HepG2 (cell line): ENCODE data around the gene ZNF285. TPM values are rescaled to one million over a fixed set of nuclear protein-coding genes. Genes with fewer than 3 reads are reported as not detected.

Source experiments
- ATAC-seq: fragments of 200-7000 bp; cut with Tn5 transposase; 3 replicates; pipeline ENCODE4 v1.9.1; 2020; ENCODE audit warnings: mild to moderate bottlenecking, moderate library complexity
- BruUV-seq: library from RNA; stranded (reverse); fragments of 400-500 nt; replicated peaks from 2 replicates; lab custom pipeline; 2021; lab: Mats Ljungman, UMichigan
- CTCF ChIA-PET: fragments of 300-600 bp; formaldehyde crosslinking; extraction: SDS; loops from one replicate; lab custom pipeline; 2021; ENCODE audit warnings: low total read pairs, inconsistent platforms, low intra/inter-chr PET ratio; lab: Yijun Ruan, JAX
- POLR2A ChIA-PET: fragments of 350-600 bp; sonication (Branson Sonifier 250); formaldehyde crosslinking; loops from one replicate; lab custom pipeline; 2020; ENCODE audit warnings: antibody characterized with exemption, inconsistent platforms; lab: Yijun Ruan, JAX
- DNase-seq: peaks from one replicate; pipeline ENCODE4 v3.0.0-alpha.2; 2015; ENCODE audit warnings: low spot score
- FAIRE-seq: peaks from 3 replicates; lab custom pipeline; 2011; peaks lifted over from hg19 to GRCh38; lab: Jason Lieb, UNC
- H2AFZ ChIP-seq: one replicate; pipeline ENCODE4 v1.6.1; 2011; ENCODE audit warnings: low read length, inconsistent platforms
- H3K27ac ChIP-seq: fragments of 300-600 bp; 3 replicates; pipeline ENCODE4 v1.8.0; 2011; ENCODE audit warnings: mixed run types, mild to moderate bottlenecking, mixed read lengths, low read length, inconsistent platforms; ENCODE audit not compliant: insufficient read depth; ENCODE audit errors: extremely low read length
- H3K27me3 ChIP-seq, 2 experiments: fragments of 200-600 bp in 1 of 2; 2 replicates in 1 of 2; 3 replicates in 1 of 2; pipeline versions ENCODE4 v1.6.0 to v1.8.0; 2011; ENCODE audit warnings: low read length in 2 of 2, mild to moderate bottlenecking in 2 of 2, moderate library complexity in 2 of 2, inconsistent platforms in 1 of 2; ENCODE audit not compliant: insufficient read depth in 2 of 2, control insufficient read depth in 1 of 2
- H3K36me3 ChIP-seq, 2 experiments: fragments of 200-600 bp in 1 of 2; replicated peaks in 1 of 2; 2 replicates in 1 of 2; 3 replicates in 1 of 2; pipeline versions ENCODE4 v1.5.1 to v1.8.0; 2011; ENCODE audit warnings: low read length in 2 of 2, inconsistent platforms in 1 of 2; ENCODE audit not compliant: insufficient read depth in 2 of 2, control insufficient read depth in 1 of 2
- H3K4me1 ChIP-seq: 2 replicates; pipeline ENCODE4 v1.5.1; 2012; ENCODE audit warnings: low read length, inconsistent platforms; ENCODE audit not compliant: insufficient read depth
- H3K4me2 ChIP-seq: 2 replicates; pipeline ENCODE4 v1.6.0; 2011; ENCODE audit warnings: low read depth, low read length, inconsistent platforms
- H3K4me3 ChIP-seq, 3 experiments: fragments of 200-600 bp in 1 of 3; sonication (generic), shearing (Covaris generic) in 1 of 3; replicated peaks in 1 of 3; 2 replicates each; pipeline ENCODE4 v1.5.1; 2011 to 2016; ENCODE audit warnings: low read length in 3 of 3, inconsistent platforms in 2 of 3, low read depth in 2 of 3, mild to moderate bottlenecking in 2 of 3, control low read depth in 1 of 3, mixed read lengths in 1 of 3; ENCODE audit not compliant: insufficient read depth in 1 of 3
- H3K79me2 ChIP-seq: one replicate; pipeline ENCODE4 v1.6.1; 2011; ENCODE audit warnings: low read length, inconsistent platforms; ENCODE audit not compliant: insufficient read depth
- H3K9ac ChIP-seq: 2 replicates; pipeline ENCODE4 v1.6.0; 2011; ENCODE audit warnings: mild to moderate bottlenecking, low read depth, low read length, inconsistent platforms; ENCODE audit not compliant: insufficient read depth
- H3K9me3 ChIP-seq: 2 replicates; pipeline ENCODE4 v1.5.1; 2012; ENCODE audit warnings: mild to moderate bottlenecking, low read length
- H4K20me1 ChIP-seq: 2 replicates; pipeline ENCODE4 v1.6.0; 2011; ENCODE audit warnings: inconsistent platforms, mild to moderate bottlenecking, low read length, moderate library complexity; ENCODE audit not compliant: insufficient read depth
- DDIT3 ChIP-seq: sonication (generic); formaldehyde crosslinking; IDR thresholded peaks from 2 replicates; pipeline ENCODE4 v1.4.0; 2020; ENCODE audit warnings: mild to moderate bottlenecking, missing genetic modification reagents
- FOXM1 ChIP-seq: sonication (generic); formaldehyde crosslinking; IDR thresholded peaks from 2 replicates; pipeline ENCODE4 v1.5.0; 2020; ENCODE audit warnings: missing genetic modification reagents
- SMAD1 ChIP-seq: sonication (generic); formaldehyde crosslinking; IDR thresholded peaks from 2 replicates; pipeline ENCODE4 v1.4.0; 2020; ENCODE audit warnings: missing genetic modification reagents, low read depth, mild to moderate bottlenecking, borderline replicate concordance
- ZBTB33 ChIP-seq: sonication (generic); formaldehyde crosslinking; IDR thresholded peaks from 2 replicates; pipeline ENCODE4 v1.4.0; 2020; ENCODE audit warnings: missing genetic modification reagents
- ZFP62 ChIP-seq: sonication (generic); formaldehyde crosslinking; IDR thresholded peaks from 2 replicates; pipeline ENCODE4 v1.4.0; 2020; ENCODE audit warnings: missing genetic modification reagents
- ZNF282 ChIP-seq: fragments of 450-650 bp; IDR thresholded peaks from 2 replicates; pipeline ENCODE4 v1.6.1; 2018; ENCODE audit not compliant: partially characterized antibody
- ZNF687 ChIP-seq: sonication (generic); formaldehyde crosslinking; IDR thresholded peaks from 2 replicates; pipeline ENCODE4 v1.5.1; 2020; ENCODE audit warnings: mild to moderate bottlenecking, missing genetic modification reagents, moderate library complexity
- ZSCAN31 ChIP-seq: sonication (generic); formaldehyde crosslinking; IDR thresholded peaks from 2 replicates; pipeline ENCODE4 v1.5.0; 2020; ENCODE audit warnings: low read depth, mild to moderate bottlenecking, missing genetic modification reagents
- WGBS: methylation state at CpG from one replicate; pipeline ENCODE4 v1.1.6; 2017; ENCODE audit warnings: low lambda C conversion rate; 5-methylcytosine and 5-hydroxymethylcytosine counted together
- in situ Hi-C: cut with HindIII; loops from 2 replicates; pipeline ENCODE4 v1.10.0; 2017; ENCODE audit warnings: low pct_unique_long_range_greater_than_20kb; ENCODE audit not compliant: extremely low pct_ligation_motif_present
- intact Hi-C: fragments of 100-400 bp; cut with micrococcal nuclease; formaldehyde crosslinking; loops from one replicate; pipeline ENCODE4 v1.10.0; 2022; ENCODE audit not compliant: unreplicated experiment
- polyA plus RNA-seq, 8 experiments: library from polyadenylated mRNA; depleted of rRNA in 3 of 8; stranded (reverse) in 7 of 8; unstranded in 1 of 8; fragments of >200 nt; fragmentation: Illumina TruSeq in 4 of 8; extraction: Trizol in 4 of 8; gene quantifications; 2 replicates each; pipeline versions ENCODE4 v1.2.1 to v1.2.3, GENCODE V29; 2011 to 2016; ENCODE audit warnings: low read depth in 4 of 8, missing spikeins in 1 of 8, mixed read lengths in 1 of 8; ENCODE audit not compliant: insufficient read depth in 1 of 8
- total RNA-seq, 5 experiments: library from RNA; depleted of rRNA; stranded (reverse); fragments of >200 nt; fragmentation: Illumina TruSeq; extraction: Trizol; gene quantifications; 2 replicates each; pipeline ENCODE4 v1.2.3, GENCODE V29; 2016; ENCODE audit warnings: low read depth in 1 of 5

The ZNF285 gene
- total and polyA plus RNA-seq, 2 of the 13 experiments (the other 11 are each of a cell fraction or from before 2014, with no cell fraction given): 0.82 to 1.7 TPM

- Histone ChIP-seq H3K4me1 (no peaks in the 10 kb centered on the region), H3K79me2 (no peaks in the 10 kb centered on the region), H3K36me3 (peaks cover 0 to 13% of the 10 kb centered on the region in 2 experiments; a peak in 2 of 5 replicates)
- no TSS peak for BruUV-seq
- no peak for TF ChIP-seq ZNF282
- TF ChIP-seq DDIT3 (CRISPR knock-in tag): no peak
- TF ChIP-seq ZFP62 (CRISPR knock-in tag): no peak
- no peak for TF ChIP-seq ZNF687 (CRISPR knock-in tag)
- TF ChIP-seq ZSCAN31: no peak
- no peak for TF ChIP-seq SMAD1 (CRISPR knock-in tag)
- TF ChIP-seq ZBTB33 (CRISPR knock-in tag): no peak
- no peak for TF ChIP-seq FOXM1 (CRISPR knock-in tag)
- TF ChIP-seq, all 625 proteins: peak for 0
- Histone ChIP-seq H3K9ac (no peak overlapping the region), H3K4me3 (no peak overlapping the region), H3K4me2 (no peak overlapping the region), H3K27me3 (no peaks in the 10 kb centered on the region), H3K27ac (no peak overlapping the region), H4K20me1 (no peaks in the 10 kb centered on the region), H3K9me3 (peaks cover 15% of the 10 kb centered on the region; the same call in 1 of the 2 replicates), H2AFZ (no peak overlapping the region)
- DNase-seq (no peak), ATAC-seq (no peak), FAIRE-seq (no peak)
- intact Hi-C loops (no loop called here), in situ Hi-C loops (no loop called here)
- POLR2A ChIA-PET: no interaction called here
- WGBS: 71% methylated on average over 2 of the region's 2 CpGs
- CTCF ChIA-PET: no interaction called here
These were observed 59.6 kb downstream of the ZNF285 start for GRCh38 chr19:44341794-44342193.
